Progenitor cell of endocrine pancreas (in vitro differentiated cells): Measurements from ENCODE around the gene RNF149. TPM values are rescaled to one million over a fixed set of nuclear protein-coding genes. Genes with fewer than 3 reads are reported as not detected.

Experiments used
- DNase-seq: peaks from one replicate; pipeline ENCODE4 v3.0.0; 2021; ENCODE audit warnings: low spot score; ENCODE audit not compliant: unreplicated experiment
- H3K27ac Mint-ChIP-seq: 2 replicates; pipeline ENCODE4 v1.8.0; 2021; ENCODE audit warnings: mild to moderate bottlenecking, moderate library complexity, mixed read lengths
- H3K27me3 Mint-ChIP-seq: 2 replicates; pipeline ENCODE4 v1.8.0; 2021; ENCODE audit warnings: mixed read lengths
- H3K36me3 Mint-ChIP-seq: 2 replicates; pipeline ENCODE4 v1.8.0; 2022; ENCODE audit warnings: mixed read lengths; ENCODE audit not compliant: insufficient read depth
- H3K4me1 Mint-ChIP-seq: 2 replicates; pipeline ENCODE4 v1.8.0; 2021; ENCODE audit warnings: low read depth, mixed read lengths
- H3K4me3 Mint-ChIP-seq: 2 replicates; pipeline ENCODE4 v1.8.0; 2021; ENCODE audit warnings: low read depth, mild to moderate bottlenecking, moderate library complexity, mixed read lengths
- H3K9me3 Mint-ChIP-seq: 2 replicates; pipeline ENCODE4 v1.8.0; 2021; ENCODE audit warnings: low read depth, mixed read lengths
- long read RNA-seq: library from polyadenylated mRNA; unstranded; transcript quantifications from one replicate; pipeline ENCODE4 v2.0.0, GENCODE V29; 2020
- total RNA-seq: library from RNA; stranded (reverse); gene quantifications from 2 replicates; pipeline ENCODE4 v1.2.1, GENCODE V29; 2021
- TF ChIP-seq, protein P1 (sequence below): fragments of 200-600 bp; sonication (generic); IDR thresholded peaks from one replicate; pipeline ENCODE4 v1.5.0; 2021; ENCODE audit warnings: antibody characterized with exemption, mild to moderate bottlenecking; ENCODE audit not compliant: unreplicated experiment

RNF149 gene, protein sequence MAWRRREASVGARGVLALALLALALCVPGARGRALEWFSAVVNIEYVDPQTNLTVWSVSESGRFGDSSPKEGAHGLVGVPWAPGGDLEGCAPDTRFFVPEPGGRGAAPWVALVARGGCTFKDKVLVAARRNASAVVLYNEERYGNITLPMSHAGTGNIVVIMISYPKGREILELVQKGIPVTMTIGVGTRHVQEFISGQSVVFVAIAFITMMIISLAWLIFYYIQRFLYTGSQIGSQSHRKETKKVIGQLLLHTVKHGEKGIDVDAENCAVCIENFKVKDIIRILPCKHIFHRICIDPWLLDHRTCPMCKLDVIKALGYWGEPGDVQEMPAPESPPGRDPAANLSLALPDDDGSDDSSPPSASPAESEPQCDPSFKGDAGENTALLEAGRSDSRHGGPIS
- total RNA-seq, result 51.2 and 51.5 TPM in 2 replicates
- long read RNA-seq, transcript RNF149-201 (7 exons, 2,458 nt), result major isoform, 14 of 22 reads
- long read RNA-seq, partial matches to known transcripts, result 2 of 22 reads
- long read RNA-seq, other reads (novel, unspliced or antisense), result 6 of 22 reads

GRCh38 chr2:101308432-101309210, at the start of gene RNF149:
RNF149 (minus strand) TSS chr2:101308701; CDS start chr2:101308588, 113 bp downstream.
- peak within 1 kb of the TSS; percentile 79 for H3K4me3 Mint-ChIP-seq
- H3K4me1 Mint-ChIP-seq, result peaks cover 39% of the 10 kb centered on the region
- TF ChIP-seq, protein P1, sequence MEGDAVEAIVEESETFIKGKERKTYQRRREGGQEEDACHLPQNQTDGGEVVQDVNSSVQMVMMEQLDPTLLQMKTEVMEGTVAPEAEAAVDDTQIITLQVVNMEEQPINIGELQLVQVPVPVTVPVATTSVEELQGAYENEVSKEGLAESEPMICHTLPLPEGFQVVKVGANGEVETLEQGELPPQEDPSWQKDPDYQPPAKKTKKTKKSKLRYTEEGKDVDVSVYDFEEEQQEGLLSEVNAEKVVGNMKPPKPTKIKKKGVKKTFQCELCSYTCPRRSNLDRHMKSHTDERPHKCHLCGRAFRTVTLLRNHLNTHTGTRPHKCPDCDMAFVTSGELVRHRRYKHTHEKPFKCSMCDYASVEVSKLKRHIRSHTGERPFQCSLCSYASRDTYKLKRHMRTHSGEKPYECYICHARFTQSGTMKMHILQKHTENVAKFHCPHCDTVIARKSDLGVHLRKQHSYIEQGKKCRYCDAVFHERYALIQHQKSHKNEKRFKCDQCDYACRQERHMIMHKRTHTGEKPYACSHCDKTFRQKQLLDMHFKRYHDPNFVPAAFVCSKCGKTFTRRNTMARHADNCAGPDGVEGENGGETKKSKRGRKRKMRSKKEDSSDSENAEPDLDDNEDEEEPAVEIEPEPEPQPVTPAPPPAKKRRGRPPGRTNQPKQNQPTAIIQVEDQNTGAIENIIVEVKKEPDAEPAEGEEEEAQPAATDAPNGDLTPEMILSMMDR, result no peak
- peak within 1 kb of the TSS; percentile 89 for H3K27ac Mint-ChIP-seq
- H3K9me3 Mint-ChIP-seq, result no peaks in the 10 kb centered on the region
- H3K27me3 Mint-ChIP-seq, result no peaks in the 10 kb centered on the region
- DNase-seq, result peak; percentile 93
- peaks cover 7% of the 10 kb centered on the region for H3K36me3 Mint-ChIP-seq

DNA sequence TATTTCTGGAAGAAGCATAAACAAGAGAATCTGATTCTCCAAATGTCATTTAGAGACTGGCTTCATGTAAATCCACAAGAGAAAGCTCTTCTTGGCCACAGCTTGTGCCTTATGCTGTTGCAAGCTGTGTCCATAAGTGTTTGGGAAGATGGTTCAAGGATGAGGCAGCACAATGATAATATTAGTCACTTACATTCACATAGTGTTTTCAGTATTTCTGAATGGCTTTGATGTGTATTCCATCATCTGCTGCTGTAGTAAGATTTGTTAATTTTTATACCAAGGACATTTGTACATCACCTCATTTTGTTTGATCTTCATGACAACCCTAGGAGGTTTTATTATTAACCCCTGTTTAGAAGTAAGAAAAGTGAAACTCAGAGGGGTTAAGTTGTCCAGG, 48.9 kb upstream of the RNF149 start:
- TF ChIP-seq, protein P1, result no peak
- Mint-ChIP-seq H3K9me3 (no peaks in the 10 kb centered on the region), H3K4me1 (peaks cover 10% of the 10 kb centered on the region), H3K27me3 (peaks cover 12% of the 10 kb centered on the region), H3K27ac (no peak overlapping the region), H3K36me3 (no peaks in the 10 kb centered on the region), H3K4me3 (no peak overlapping the region)
- DNase-seq, result no peak

DNA sequence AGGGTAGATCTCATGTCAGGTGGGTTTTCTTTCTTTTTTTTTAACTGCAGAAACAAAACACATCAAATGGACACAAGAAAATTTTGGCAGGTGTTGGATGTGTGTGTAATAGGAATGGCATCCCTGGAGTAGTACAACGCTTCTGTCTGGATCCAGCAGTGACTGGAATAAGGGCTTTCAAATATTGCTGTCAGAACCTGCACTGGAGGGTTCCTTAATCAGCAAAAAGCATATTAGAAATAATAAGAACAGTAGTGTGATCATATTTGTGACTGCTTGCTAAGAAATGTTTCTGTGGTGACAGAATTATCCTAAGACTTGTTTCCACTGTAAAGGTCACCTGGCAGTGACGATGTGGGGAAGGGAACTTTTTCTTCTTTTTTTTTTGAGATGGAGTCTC, 48.0 kb upstream of the RNF149 start:
- peaks cover 10% of the 10 kb centered on the region for H3K4me1 Mint-ChIP-seq
- no peaks in the 10 kb centered on the region for H3K9me3 Mint-ChIP-seq
- peaks cover 8% of the 10 kb centered on the region for H3K27me3 Mint-ChIP-seq
- TF ChIP-seq, protein P1, result no peak
- no peaks in the 10 kb centered on the region for H3K36me3 Mint-ChIP-seq
- no peak for DNase-seq
- H3K27ac Mint-ChIP-seq, result no peak overlapping the region
- H3K4me3 Mint-ChIP-seq, result no peak overlapping the region

GRCh38 chr2:101356055-101356454, 47.6 kb upstream of the RNF149 start:
- Mint-ChIP-seq H3K4me1 (peaks cover 10% of the 10 kb centered on the region), H3K9me3 (no peaks in the 10 kb centered on the region), H3K4me3 (no peak overlapping the region), H3K27ac (no peak overlapping the region), H3K27me3 (peaks cover 8% of the 10 kb centered on the region), H3K36me3 (no peaks in the 10 kb centered on the region)
- TF ChIP-seq, protein P1, result no peak
- DNase-seq, result no peak

- Mint-ChIP-seq H3K27me3 (peaks cover 8% of the 10 kb centered on the region), H3K4me1 (peaks cover 9% of the 10 kb centered on the region), H3K27ac (no peak overlapping the region), H3K36me3 (no peaks in the 10 kb centered on the region), H3K9me3 (no peaks in the 10 kb centered on the region), H3K4me3 (no peak overlapping the region)
- DNase-seq, result no peak
- TF ChIP-seq, protein P1, result no peak
Observed at GRCh38 chr2:101355401-101356054, 47.0 kb upstream of the RNF149 start.
